Mucosa of rectum (tissue), 2 donors: ENCODE results near the gene SNCB.

Source experiments
- H3K27ac ChIP-seq, 2 donors: one replicate each; pipeline ENCODE4 v1.7.0; 2013; ENCODE audit warnings: inconsistent platforms in 2 of 2, low read depth in 2 of 2, low read length in 2 of 2
- H3K27me3 ChIP-seq, 2 donors: one replicate each; pipeline ENCODE4 v1.7.0; 2013; ENCODE audit warnings: low read length in 2 of 2; ENCODE audit not compliant: control insufficient read depth in 2 of 2, insufficient read depth in 2 of 2
- H3K36me3 ChIP-seq, 2 donors: one replicate each; pipeline ENCODE4 v1.7.0; 2013; ENCODE audit warnings: low read length in 2 of 2; ENCODE audit not compliant: control insufficient read depth in 2 of 2, insufficient read depth in 2 of 2
- H3K4me1 ChIP-seq, 2 donors: one replicate each; pipeline ENCODE4 v1.7.0; 2013; ENCODE audit warnings: low read length in 2 of 2, mild to moderate bottlenecking in 1 of 2; ENCODE audit not compliant: control insufficient read depth in 2 of 2, insufficient read depth in 2 of 2
- H3K4me3 ChIP-seq, 2 donors: one replicate each; pipeline ENCODE4 v1.7.0; 2013; ENCODE audit warnings: low read length in 2 of 2
- H3K9ac ChIP-seq, 2 donors: one replicate each; pipeline ENCODE4 v1.7.0; 2013; ENCODE audit warnings: low read length in 2 of 2, low read depth in 1 of 2, mild to moderate bottlenecking in 1 of 2
- H3K9me3 ChIP-seq, 2 donors: one replicate each; pipeline ENCODE4 v1.7.0; 2013; ENCODE audit warnings: low read length in 2 of 2; ENCODE audit not compliant: control insufficient read depth in 2 of 2
- donor health status: healthy.
- donor health status: Normal muscosa, but diverticular disease.

SNCB gene

GRCh38 chr5:176629853-176630680, at the start of gene SNCB, which contains the start of gene EIF4E1B:
Gene SNCB, minus strand, starts transcription at chr5:176630534. Its CDS starts 880 bp downstream, at chr5:176629654.
Gene EIF4E1B, plus strand, starts transcription at chr5:176630675. Its CDS starts 12,113 bp downstream, at chr5:176642788.
- no peak within 1 kb of the TSS for H3K27ac ChIP-seq
- H3K9me3 ChIP-seq = no peaks in the 10 kb centered on the region
- H3K9ac ChIP-seq = no peak within 1 kb of the TSS
- peaks cover 60 to 61% of the 10 kb centered on the region in 2 donors for H3K27me3 ChIP-seq
- H3K36me3 ChIP-seq = no peaks in the 10 kb centered on the region
- peak within 1 kb of the TSS in 1 of 2 donors; percentile 56 for H3K4me3 ChIP-seq
- H3K4me1 ChIP-seq = peaks cover 5 to 10% of the 10 kb centered on the region in 2 donors

GRCh38 chr5:176679365-176680225, 49.3 kb upstream of the SNCB start:
- Histone ChIP-seq H3K4me3 (no peak overlapping the region), H3K9ac (no peak overlapping the region), H3K4me1 (no peaks in the 10 kb centered on the region), H3K27ac (no peak overlapping the region), H3K36me3 (no peaks in the 10 kb centered on the region), H3K9me3 (no peaks in the 10 kb centered on the region), H3K27me3 (peaks cover 8 to 18% of the 10 kb centered on the region in 2 donors)

GRCh38 chr5:176678584-176678983, 48.2 kb upstream of the SNCB start:
- no peaks in the 10 kb centered on the region for H3K36me3 ChIP-seq
- H3K27ac ChIP-seq = no peak overlapping the region
- H3K27me3 ChIP-seq = peaks cover 8 to 18% of the 10 kb centered on the region in 2 donors
- no peak overlapping the region for H3K9ac ChIP-seq
- H3K4me1 ChIP-seq = no peaks in the 10 kb centered on the region
- H3K4me3 ChIP-seq = no peak overlapping the region
- no peaks in the 10 kb centered on the region for H3K9me3 ChIP-seq

GRCh38 chr5:176677209-176677939, 47.0 kb upstream of the SNCB start:
- no peaks in the 10 kb centered on the region for H3K4me1 ChIP-seq
- H3K36me3 ChIP-seq = no peaks in the 10 kb centered on the region
- no peaks in the 10 kb centered on the region for H3K9me3 ChIP-seq
- peaks cover 8 to 18% of the 10 kb centered on the region in 2 donors for H3K27me3 ChIP-seq
- H3K27ac ChIP-seq = no peak overlapping the region
- no peak overlapping the region for H3K4me3 ChIP-seq
- no peak overlapping the region for H3K9ac ChIP-seq

- Histone ChIP-seq H3K9ac (no peak overlapping the region), H3K27me3 (peaks cover 8 to 14% of the 10 kb centered on the region in 2 donors), H3K9me3 (no peaks in the 10 kb centered on the region), H3K27ac (no peak overlapping the region), H3K36me3 (no peaks in the 10 kb centered on the region), H3K4me3 (no peak overlapping the region), H3K4me1 (no peaks in the 10 kb centered on the region)
Measured at GRCh38 chr5:176676361-176676824, 46.1 kb upstream of the SNCB start.

- Histone ChIP-seq H3K27me3 (peaks cover 8 to 13% of the 10 kb centered on the region in 2 donors), H3K4me3 (no peak overlapping the region), H3K4me1 (no peaks in the 10 kb centered on the region), H3K9me3 (no peaks in the 10 kb centered on the region), H3K36me3 (no peaks in the 10 kb centered on the region), H3K9ac (no peak overlapping the region), H3K27ac (no peak overlapping the region)
Measured at GRCh38 chr5:176675676-176676360, 45.5 kb upstream of the SNCB start.

- Histone ChIP-seq H3K4me1 (no peaks in the 10 kb centered on the region), H3K27ac (no peak overlapping the region), H3K27me3 (peaks cover 5 to 7% of the 10 kb centered on the region in 2 donors), H3K9me3 (no peaks in the 10 kb centered on the region), H3K9ac (no peak overlapping the region), H3K4me3 (no peak overlapping the region), H3K36me3 (no peaks in the 10 kb centered on the region)
Measured at GRCh38 chr5:176674799-176675198, 44.5 kb upstream of the SNCB start.

GRCh38 chr5:176673651-176674583, 43.6 kb upstream of the SNCB start:
- Histone ChIP-seq H3K4me3 (no peak overlapping the region), H3K36me3 (no peaks in the 10 kb centered on the region), H3K27ac (no peak overlapping the region), H3K9me3 (no peaks in the 10 kb centered on the region), H3K4me1 (no peaks in the 10 kb centered on the region), H3K9ac (no peak overlapping the region), H3K27me3 (no peaks in the 10 kb centered on the region)
